Measurements from ENCODE around the gene ISYNA1.
"Not testable (repeated sequence)": the region's sequence is repeated elsewhere in the genome, so short reads cannot be mapped to it uniquely, and the experiment has no call there.

Gene ISYNA1

GRCh38 chr19:18405754-18406153 lies 32.2 kb downstream of the ISYNA1 start:
- H3K27ac ChIP-seq (ENCODE audit: low read length); H3K4me3 ChIP-seq (ENCODE audit: low read length); H3K9ac ChIP-seq (ENCODE audit: low read depth, low read length): not testable (repeated sequence)

GRCh38 chr19:18402455-18403248 lies 35.3 kb downstream of the ISYNA1 start:
- not testable (repeated sequence) for H3K27me3 ChIP-seq (ENCODE audit: insufficient read depth, low read length); H3K9me3 ChIP-seq (ENCODE audit: insufficient read depth, low read depth, low read length); H3K9ac ChIP-seq (ENCODE audit: low read depth, low read length); H3K27ac ChIP-seq (ENCODE audit: low read length); H3K4me3 ChIP-seq (ENCODE audit: low read length); H3K36me3 ChIP-seq (ENCODE audit: insufficient read depth, low read depth, low read length); H3K4me1 ChIP-seq (ENCODE audit: insufficient read depth, low read length)

More at GRCh38 chr19:18405754-18406153, 32.2 kb downstream of the ISYNA1 start:
- H3K4me1 ChIP-seq (ENCODE audit: insufficient read depth, low read length); H3K36me3 ChIP-seq (ENCODE audit: insufficient read depth, low read depth, low read length); H3K9me3 ChIP-seq (ENCODE audit: insufficient read depth, low read depth, low read length); H3K27me3 ChIP-seq (ENCODE audit: insufficient read depth, low read length): not testable (repeated sequence)

- Histone ChIP-seq H3K4me1 (ENCODE audit: insufficient read depth, low read length) (no peaks in the 10 kb centered on the region), H3K4me3 (ENCODE audit: low read length) (no peak overlapping the region), H3K9me3 (ENCODE audit: insufficient read depth, low read depth, low read length) (no peaks in the 10 kb centered on the region), H3K36me3 (ENCODE audit: insufficient read depth, low read depth, low read length) (no peaks in the 10 kb centered on the region), H3K27me3 (ENCODE audit: insufficient read depth, low read length) (peaks cover 11% of the 10 kb centered on the region), H3K9ac (ENCODE audit: low read depth, low read length) (no peak overlapping the region), H3K27ac (ENCODE audit: low read length) (no peak overlapping the region)
Observed at GRCh38 chr19:18401580-18402112, 36.3 kb downstream of the ISYNA1 start.

GRCh38 chr19:18399008-18399407 lies 38.9 kb downstream of the ISYNA1 start:
- Histone ChIP-seq H3K4me3 (ENCODE audit: low read length) (no peak overlapping the region), H3K27ac (ENCODE audit: low read length) (no peak overlapping the region), H3K4me1 (ENCODE audit: insufficient read depth, low read length) (no peaks in the 10 kb centered on the region), H3K9me3 (ENCODE audit: insufficient read depth, low read depth, low read length) (no peaks in the 10 kb centered on the region), H3K36me3 (ENCODE audit: insufficient read depth, low read depth, low read length) (no peaks in the 10 kb centered on the region), H3K9ac (ENCODE audit: low read depth, low read length) (no peak overlapping the region), H3K27me3 (ENCODE audit: insufficient read depth, low read length) (peaks cover 11% of the 10 kb centered on the region)

GRCh38 chr19:18397242-18398202 lies 40.4 kb downstream of the ISYNA1 start, which contains the start of gene LRRC25:
Gene LRRC25, minus strand, starts transcription at chr19:18397622. Its CDS starts 659 bp downstream, at chr19:18396963.
- no peaks in the 10 kb centered on the region for H3K9me3 ChIP-seq (ENCODE audit: insufficient read depth, low read depth, low read length)
- peak within 1 kb of the TSS; percentile 64 for H3K4me3 ChIP-seq (ENCODE audit: low read length)
- H3K9ac ChIP-seq (ENCODE audit: low read depth, low read length) = no peak within 1 kb of the TSS
- H3K4me1 ChIP-seq (ENCODE audit: insufficient read depth, low read length) = no peaks in the 10 kb centered on the region
- no peaks in the 10 kb centered on the region for H3K36me3 ChIP-seq (ENCODE audit: insufficient read depth, low read depth, low read length)
- H3K27ac ChIP-seq (ENCODE audit: low read length) = no peak within 1 kb of the TSS
- H3K27me3 ChIP-seq (ENCODE audit: insufficient read depth, low read length) = peaks cover 11% of the 10 kb centered on the region

- H3K4me3 ChIP-seq (ENCODE audit: low read length) = peak overlapping the region; percentile 64; the same call in 1 of the 2 replicates
- H3K36me3 ChIP-seq (ENCODE audit: insufficient read depth, low read depth, low read length) = no peaks in the 10 kb centered on the region
- no peak overlapping the region for H3K9ac ChIP-seq (ENCODE audit: low read depth, low read length)
Observed at GRCh38 chr19:18396471-18397241, 41.3 kb downstream of the ISYNA1 start.

GRCh38 chr19:18393836-18394235 lies 44.1 kb downstream of the ISYNA1 start:
- Histone ChIP-seq H3K4me1 (ENCODE audit: insufficient read depth, low read length) (no peaks in the 10 kb centered on the region), H3K4me3 (ENCODE audit: low read length) (no peak overlapping the region), H3K27ac (ENCODE audit: low read length) (no peak overlapping the region), H3K9ac (ENCODE audit: low read depth, low read length) (no peak overlapping the region), H3K9me3 (ENCODE audit: insufficient read depth, low read depth, low read length) (no peaks in the 10 kb centered on the region), H3K36me3 (ENCODE audit: insufficient read depth, low read depth, low read length) (no peaks in the 10 kb centered on the region), H3K27me3 (ENCODE audit: insufficient read depth, low read length) (peaks cover 20% of the 10 kb centered on the region)

More at GRCh38 chr19:18396471-18397241, 41.3 kb downstream of the ISYNA1 start:
- no peaks in the 10 kb centered on the region for H3K9me3 ChIP-seq (ENCODE audit: insufficient read depth, low read depth, low read length)
- no peaks in the 10 kb centered on the region for H3K4me1 ChIP-seq (ENCODE audit: insufficient read depth, low read length)
- H3K27ac ChIP-seq (ENCODE audit: low read length) = no peak overlapping the region
- peaks cover 11% of the 10 kb centered on the region for H3K27me3 ChIP-seq (ENCODE audit: insufficient read depth, low read length)

GRCh38 chr19:18392926-18393325 lies 45.0 kb downstream of the ISYNA1 start:
- Histone ChIP-seq H3K4me3 (ENCODE audit: low read length) (no peak overlapping the region), H3K27me3 (ENCODE audit: insufficient read depth, low read length) (peaks cover 25% of the 10 kb centered on the region), H3K36me3 (ENCODE audit: insufficient read depth, low read depth, low read length) (no peaks in the 10 kb centered on the region), H3K27ac (ENCODE audit: low read length) (no peak overlapping the region), H3K9ac (ENCODE audit: low read depth, low read length) (no peak overlapping the region), H3K9me3 (ENCODE audit: insufficient read depth, low read depth, low read length) (no peaks in the 10 kb centered on the region), H3K4me1 (ENCODE audit: insufficient read depth, low read length) (no peaks in the 10 kb centered on the region)

- H3K4me1 ChIP-seq (ENCODE audit: insufficient read depth, low read length) = no peaks in the 10 kb centered on the region
- no peak overlapping the region for H3K9ac ChIP-seq (ENCODE audit: low read depth, low read length)
- H3K4me3 ChIP-seq (ENCODE audit: low read length) = no peak overlapping the region
- peaks cover 25% of the 10 kb centered on the region for H3K27me3 ChIP-seq (ENCODE audit: insufficient read depth, low read length)
- H3K9me3 ChIP-seq (ENCODE audit: insufficient read depth, low read depth, low read length) = no peaks in the 10 kb centered on the region
- H3K36me3 ChIP-seq (ENCODE audit: insufficient read depth, low read depth, low read length) = no peaks in the 10 kb centered on the region
- H3K27ac ChIP-seq (ENCODE audit: low read length) = no peak overlapping the region
Observed at GRCh38 chr19:18392417-18392816, 45.5 kb downstream of the ISYNA1 start.

- H3K36me3 ChIP-seq (ENCODE audit: insufficient read depth, low read depth, low read length) = no peaks in the 10 kb centered on the region
- no peak overlapping the region for H3K9ac ChIP-seq (ENCODE audit: low read depth, low read length)
Observed at GRCh38 chr19:18391509-18392075, 46.3 kb downstream of the ISYNA1 start.

More at GRCh38 chr19:18391509-18392075, 46.3 kb downstream of the ISYNA1 start:
- H3K27ac ChIP-seq (ENCODE audit: low read length) = no peak overlapping the region
- no peak overlapping the region for H3K4me3 ChIP-seq (ENCODE audit: low read length)
- no peaks in the 10 kb centered on the region for H3K4me1 ChIP-seq (ENCODE audit: insufficient read depth, low read length)
- peaks cover 30% of the 10 kb centered on the region for H3K27me3 ChIP-seq (ENCODE audit: insufficient read depth, low read length)
- no peaks in the 10 kb centered on the region for H3K9me3 ChIP-seq (ENCODE audit: insufficient read depth, low read depth, low read length)
